NK-92 treated with Interleukin-12 subunit alpha and Interleukin-12 subunit beta, amount 100 ng/mL, for 24 hours (cell line): ENCODE measurements around the gene STRA8.

ENCODE experiments used
- DNase-seq: peaks from one replicate; lab custom pipeline; 2025; lab: John Stamatoyannopoulos, UW

The STRA8 gene

DNA sequence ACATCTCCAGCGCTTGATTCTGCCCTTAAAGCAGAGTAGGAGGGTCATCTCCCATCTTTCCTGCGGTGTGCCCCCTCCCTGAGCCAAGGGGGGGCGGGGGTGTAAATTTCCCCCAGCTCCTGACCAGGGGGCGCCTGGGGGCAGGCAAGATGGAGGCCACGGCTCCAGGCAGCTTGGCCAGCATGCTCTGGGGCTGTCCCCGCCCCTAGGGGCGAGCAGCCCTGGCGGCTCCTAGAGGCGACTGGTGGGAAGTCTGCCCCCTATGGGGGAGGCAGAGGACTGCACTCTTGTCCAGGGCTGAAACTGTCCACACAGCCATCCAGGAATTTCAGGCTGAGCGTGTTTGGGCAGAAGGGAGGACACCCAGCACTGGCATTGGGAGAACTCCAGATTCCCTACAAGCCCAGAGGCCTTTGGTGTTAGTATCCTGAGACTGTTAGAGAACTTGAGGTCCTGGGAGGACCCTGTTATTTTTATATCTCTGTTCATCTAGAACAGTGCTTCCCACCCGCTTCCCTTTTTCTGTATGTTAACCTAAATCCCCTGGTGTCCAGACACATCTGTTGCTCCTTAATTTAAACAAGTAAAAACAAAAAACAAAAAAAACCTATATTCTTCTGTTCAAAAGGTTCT is 4.6 kb downstream of the STRA8 start:
- no peak for DNase-seq

- DNase-seq = no peak
Measured at GRCh38 chr7:135239263-135239662, 5.6 kb downstream of the STRA8 start.

DNA sequence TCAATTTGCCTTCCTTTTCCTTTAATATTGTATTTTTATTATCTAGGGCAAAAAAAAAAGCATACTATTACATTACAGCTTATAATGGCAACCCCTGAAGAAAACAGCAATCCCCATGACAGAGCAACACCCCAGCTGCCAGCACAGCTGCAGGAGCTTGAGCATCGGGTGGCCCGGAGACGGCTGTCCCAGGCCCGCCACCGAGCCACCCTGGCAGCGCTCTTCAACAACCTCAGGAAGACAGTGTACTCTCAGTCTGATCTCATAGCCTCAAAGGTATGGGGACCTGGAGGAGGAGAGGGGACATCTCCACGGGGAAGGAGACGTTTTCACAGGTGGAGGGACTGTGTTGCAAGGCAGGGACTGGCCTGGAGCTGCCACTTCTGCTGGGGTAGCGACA is 6.8 kb downstream of the STRA8 start:
- no peak for DNase-seq

- DNase-seq = no peak
Measured at GRCh38 chr7:135242096-135242684, 8.6 kb downstream of the STRA8 start.

GRCh38 chr7:135245226-135246190 is 11.9 kb downstream of the STRA8 start:
- DNase-seq = no peak

DNA sequence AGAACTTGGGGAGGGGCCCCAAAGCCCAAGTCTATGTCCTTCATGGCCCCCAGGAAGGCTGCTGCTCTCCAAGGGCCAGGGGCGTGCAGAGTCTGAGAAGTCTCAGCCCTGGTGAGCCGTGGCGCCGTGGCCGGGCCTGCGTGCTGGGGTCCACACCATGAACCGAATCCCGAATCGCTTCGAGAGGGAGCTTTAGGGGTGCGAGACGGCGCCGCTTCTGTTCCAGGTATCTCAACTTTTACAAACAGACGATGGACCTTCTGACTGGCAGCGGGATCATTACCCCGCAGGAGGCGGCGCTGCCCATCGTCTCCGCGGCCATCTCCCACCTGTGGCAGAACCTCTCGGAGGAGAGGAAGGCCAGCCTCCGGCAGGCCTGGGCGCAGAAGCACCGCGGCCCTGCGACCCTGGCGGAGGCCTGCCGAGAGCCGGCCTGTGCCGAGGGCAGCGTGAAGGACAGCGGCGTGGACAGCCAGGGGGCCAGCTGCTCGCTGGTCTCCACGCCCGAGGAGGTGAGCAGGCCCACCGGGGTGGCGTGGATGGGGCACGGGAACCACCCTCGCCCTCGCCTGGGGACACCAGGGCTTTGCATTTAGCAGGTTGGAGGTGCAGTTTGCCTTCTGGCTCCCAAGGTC is 12.7 kb downstream of the STRA8 start:
- DNase-seq = no peak

GRCh38 chr7:135247746-135248471 is 14.3 kb downstream of the STRA8 start:
- no peak for DNase-seq

DNA sequence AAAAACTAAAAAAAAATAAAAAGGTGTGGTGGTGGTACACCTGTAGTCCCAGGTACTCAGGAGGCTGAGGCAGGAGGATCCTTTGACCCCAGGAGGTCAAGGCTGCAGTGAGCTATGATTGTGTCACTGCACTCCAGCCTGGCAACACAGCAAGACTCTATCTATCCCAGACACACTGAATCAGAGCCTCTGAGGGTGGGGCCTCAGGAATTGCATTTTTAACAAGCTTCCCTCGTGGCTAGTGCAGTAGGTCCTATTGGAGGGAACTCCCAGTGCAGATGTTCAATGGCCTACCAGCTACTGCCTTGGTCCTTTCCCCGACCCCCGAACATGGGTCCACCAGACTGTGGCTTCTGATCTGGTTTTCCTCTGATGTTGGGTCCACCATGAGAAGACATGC is 14.9 kb downstream of the STRA8 start:
- no peak for DNase-seq

- DNase-seq = no peak
Measured at GRCh38 chr7:135251496-135252391, 18.1 kb downstream of the STRA8 start.

DNA sequence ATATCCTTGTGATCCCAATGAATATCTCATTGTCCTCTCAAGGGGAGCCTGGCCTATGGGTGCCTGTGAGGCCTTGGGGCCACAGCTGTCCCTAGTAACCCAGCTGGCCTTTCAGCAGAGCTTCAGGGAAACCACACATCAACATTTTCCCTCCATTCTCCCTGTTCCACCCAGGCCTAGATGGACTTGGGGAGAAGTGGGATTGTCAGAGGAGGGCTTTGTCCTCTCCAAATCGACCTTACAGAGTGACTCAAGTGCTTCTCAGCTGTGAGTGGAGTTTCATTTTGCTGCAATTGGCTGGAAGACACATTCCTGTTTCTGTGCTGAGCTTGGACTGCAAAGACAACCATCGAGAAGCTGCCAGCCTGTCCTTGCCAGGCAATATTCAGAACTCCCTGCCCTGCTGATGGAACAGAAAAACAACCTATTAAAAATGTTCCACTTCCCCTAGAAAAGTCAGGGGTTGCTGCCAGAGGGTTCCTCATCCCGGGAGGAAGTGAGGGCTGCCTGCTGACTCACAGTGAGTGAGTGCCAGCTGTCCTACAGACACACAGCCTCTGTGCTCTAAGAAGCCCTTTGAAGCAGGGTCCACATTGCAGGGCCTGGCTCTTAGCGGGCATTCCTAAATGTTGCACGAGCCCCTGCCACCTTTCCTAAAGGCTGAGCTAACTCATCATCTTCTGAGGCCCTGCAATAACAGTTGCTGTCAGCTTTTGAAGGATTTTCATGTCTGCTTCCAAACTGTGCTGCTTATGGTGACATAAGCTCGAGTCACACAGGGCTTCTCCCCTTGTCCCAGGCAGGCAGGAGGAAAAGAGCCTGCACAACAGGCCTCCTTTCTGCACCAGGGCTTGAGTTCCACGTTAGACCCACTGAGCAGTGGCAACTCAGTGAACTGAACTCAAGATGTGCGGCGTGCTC is 20.5 kb downstream of the STRA8 start:
- no peak for DNase-seq

DNA sequence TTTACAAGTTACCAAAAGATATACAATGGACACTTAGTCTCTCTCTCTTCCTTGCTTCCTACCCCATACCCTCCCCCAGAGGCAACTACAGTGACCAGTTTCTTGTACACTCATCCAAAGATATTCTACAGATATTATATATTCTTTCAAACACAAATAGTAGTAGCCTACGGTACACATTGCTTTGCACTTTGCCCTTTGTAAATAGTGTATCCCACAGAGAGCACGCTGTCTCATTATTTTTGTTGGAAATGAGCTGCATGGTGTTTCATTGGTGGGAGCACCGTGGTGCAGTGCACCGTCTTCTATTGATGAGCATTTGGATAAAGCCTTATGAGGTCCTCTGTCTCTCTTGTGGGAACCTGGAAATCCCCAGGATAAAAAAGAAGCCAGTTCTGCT is 24.2 kb downstream of the STRA8 start:
- DNase-seq = no peak

GRCh38 chr7:135258585-135258984 is 24.9 kb downstream of the STRA8 start:
- no peak for DNase-seq

- no peak for DNase-seq
Measured at GRCh38 chr7:135259702-135260101, 26.1 kb downstream of the STRA8 start.

- no peak for DNase-seq
Measured at GRCh38 chr7:135260470-135260869, 26.8 kb downstream of the STRA8 start.

DNA sequence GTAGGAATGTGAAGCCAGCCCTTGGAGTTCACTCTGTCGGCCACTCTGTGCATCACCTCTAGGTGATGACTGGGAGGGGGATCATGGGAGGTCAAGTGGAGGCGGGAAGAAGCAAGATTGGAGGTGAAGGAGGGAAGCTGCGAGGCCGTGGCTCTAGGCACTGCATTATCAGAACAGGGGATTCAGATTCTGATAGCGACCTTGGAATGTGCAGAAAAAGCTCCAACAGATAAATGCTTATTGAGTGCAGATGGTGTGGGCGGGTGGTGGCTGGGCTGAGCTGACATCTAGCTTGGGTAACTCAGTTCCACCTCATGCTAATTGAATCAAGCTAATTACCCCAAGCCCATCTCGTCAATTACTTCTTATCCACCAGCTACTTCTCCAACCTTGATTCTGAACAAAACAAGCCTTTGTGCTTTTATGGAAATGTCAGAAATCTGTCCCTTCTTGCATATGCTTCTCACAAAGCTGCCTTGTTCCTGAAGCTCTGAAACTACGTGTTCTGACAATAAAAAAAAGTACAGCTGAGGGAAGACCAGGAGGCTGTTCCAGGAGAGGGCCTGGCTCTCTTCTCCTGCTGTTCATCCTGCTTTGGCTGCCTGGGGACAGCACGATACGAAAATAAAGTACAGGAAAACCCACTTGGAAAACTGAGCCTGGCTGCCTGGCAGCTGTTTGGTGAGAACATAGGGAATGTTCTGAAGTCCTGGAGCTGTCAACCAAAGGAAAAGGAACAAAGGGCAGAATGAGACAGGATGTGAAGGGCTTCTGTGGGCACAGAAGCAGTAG is 27.5 kb downstream of the STRA8 start:
- DNase-seq = no peak

DNA sequence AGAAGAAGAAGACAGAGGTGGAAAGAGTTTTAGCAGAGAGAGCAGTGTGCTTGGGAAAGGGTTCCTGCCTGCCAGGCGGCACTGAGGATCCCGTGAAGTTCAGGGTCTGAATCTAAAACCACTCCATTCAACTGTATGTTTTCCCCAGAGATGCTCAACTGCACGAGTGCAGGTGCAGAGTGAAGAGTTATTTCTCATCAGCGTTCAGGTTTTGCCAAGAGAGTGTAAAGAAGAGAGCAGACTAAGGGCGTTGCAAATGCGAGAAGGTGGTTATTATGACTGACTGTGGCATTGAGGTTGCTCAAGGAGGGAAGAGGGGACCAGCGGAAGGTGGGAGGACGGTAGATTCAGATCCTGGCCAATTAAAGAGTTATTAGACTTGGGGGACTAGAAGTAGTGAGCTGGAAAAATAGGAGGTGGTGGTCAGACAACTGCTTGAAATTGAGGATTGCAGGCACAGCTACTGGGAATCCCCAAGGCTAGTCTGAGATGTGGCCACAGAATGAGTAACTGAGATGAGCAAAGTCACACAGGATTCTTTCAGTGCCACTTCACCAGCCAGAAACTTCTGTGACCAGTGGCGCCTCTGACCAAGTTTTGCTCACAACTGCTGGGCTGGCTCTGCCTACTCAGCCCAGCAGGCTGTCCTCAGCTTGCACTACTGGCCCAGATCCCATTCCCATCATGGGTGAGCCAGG is 29.1 kb downstream of the STRA8 start:
- no peak for DNase-seq

- DNase-seq = no peak
Measured at GRCh38 chr7:135263321-135263970, 29.8 kb downstream of the STRA8 start.

DNA sequence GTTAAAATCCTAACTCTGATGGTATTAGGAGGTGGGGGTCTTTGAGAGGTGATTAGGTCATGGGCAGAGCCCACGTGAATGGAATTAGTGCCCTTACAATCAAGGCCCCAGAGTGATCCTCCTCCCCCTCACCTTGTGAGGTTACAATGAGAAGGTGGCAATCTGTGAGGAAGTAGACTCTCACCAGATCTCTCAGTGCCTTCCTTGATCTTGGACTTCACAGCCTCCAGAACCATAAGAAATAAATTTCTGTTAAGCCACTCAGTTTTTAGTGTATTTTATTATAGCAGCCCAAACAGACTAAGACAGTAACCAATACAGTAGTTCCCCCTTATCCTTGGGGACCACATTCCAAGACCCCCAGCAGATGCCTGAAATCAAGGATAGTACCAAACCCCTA is 32.0 kb downstream of the STRA8 start:
- DNase-seq = no peak
